GM10847 (cell line): ENCODE results near the gene DNAH6.

ENCODE experiments used
- POLR2A ChIP-seq: IDR thresholded peaks from 2 replicates; pipeline ENCODE4 v1.6.1; 2011; ENCODE audit not compliant: insufficient read length; ENCODE audit errors: extremely low read depth

DNAH6 gene

DNA sequence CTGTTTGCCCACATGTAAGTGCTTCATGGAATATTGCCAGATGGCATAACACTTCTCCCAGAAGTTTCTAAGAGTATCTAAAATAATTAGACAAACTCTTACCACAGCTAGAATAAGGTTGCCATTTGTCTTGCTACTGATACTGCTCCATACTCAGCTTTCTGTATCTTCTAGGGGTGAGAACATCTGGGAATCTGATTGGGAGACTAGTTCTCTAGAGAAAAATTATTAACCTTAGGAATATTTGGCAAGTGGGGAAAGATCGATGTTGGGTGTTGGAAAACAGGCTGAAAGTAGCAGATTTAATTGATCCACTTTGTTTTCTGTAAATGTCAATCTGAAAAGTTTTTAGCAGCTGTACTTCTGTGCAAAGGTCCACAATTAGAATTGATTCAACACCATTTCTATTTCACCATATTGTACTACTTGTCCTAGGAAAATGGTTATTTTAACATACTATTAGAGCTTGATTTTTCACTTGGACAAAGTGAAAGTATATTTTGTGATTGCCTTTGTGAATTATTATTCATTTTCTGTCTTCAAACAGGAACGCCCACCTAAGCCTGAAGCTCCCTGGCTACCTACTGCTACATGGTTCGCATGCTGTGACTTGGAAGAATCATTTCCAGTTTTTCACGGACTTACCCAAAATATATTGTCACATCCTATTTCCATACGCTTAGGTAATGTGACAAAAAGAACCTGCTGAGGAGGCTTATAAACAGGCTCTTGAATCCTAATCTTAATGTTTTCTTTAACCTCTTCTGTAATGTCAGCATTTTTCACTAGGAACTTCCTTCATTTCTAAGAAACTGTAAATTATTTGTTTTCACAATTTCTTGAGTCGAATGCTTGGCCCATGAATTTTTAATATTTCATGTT lies 216.8 kb downstream of the DNAH6 start:
- no peak for TF ChIP-seq POLR2A

DNA sequence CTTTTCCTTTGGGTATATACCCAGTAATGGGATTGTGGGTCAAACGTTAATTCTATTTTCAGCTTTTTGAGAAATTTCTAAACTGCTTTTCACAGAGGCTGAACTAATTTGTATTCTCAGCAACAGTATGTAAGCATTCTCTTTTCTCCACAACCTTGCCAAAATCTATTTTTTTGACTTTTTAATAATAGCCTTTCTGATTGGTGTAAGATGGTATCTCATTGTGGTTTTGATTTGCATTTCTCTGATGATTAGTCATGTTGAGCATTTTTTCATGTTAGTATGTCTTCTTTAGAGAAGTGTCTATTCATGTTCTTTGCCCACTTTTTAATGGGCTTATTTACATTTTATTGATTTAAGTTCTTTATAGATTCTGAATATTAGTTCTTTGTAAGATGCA lies 219.1 kb downstream of the DNAH6 start:
- TF ChIP-seq POLR2A, result no peak

DNA sequence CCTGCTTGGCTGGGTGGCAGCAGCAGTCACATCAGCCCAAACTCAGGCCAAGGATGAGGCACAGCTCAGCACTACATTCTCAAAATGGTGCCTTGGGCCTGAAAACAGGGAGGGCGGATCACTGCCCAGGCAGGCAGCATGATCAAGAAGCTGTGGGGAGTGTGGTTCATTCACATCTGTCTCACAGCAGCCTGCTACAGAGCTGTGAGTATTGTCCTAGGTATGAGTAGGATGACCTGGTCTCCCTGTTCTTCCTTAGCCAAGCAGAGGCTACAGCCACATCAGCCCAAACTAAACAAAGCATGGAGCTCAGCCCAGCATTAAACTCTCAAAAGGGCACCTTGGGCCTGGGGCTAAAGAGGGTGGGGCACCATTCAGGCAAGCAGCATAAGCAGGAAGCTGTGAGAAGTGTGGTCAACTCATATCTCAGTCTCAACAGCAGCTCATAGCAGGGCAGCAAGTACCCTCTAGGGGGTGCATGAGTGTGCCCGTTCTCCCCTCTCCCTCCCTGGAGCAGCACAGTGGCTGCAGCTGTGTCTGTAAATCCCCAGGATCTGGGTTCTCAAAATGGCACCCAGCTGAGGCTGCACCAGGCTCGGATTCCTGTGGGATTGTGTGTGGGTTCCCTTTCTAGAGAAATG lies 225.0 kb downstream of the DNAH6 start:
- no peak for TF ChIP-seq POLR2A

DNA sequence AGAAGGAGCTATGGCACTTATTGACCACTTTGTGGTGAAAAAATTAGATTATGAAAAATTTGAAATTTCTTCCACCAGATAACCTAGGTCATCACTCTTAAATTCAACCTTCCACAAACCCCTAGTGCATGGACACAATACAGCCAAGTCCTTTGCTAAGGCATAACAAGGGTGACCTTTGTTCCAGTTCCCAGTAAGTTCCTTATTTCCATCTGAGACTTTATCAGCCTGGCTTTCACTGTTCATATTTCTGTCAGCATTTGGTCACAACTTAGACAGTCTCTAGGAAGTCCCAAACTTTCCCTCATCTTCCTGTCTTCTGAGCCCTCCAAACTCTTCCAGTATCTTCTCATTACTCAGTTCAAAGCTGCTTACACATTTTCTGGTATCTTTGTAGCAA lies 232.0 kb downstream of the DNAH6 start:
- TF ChIP-seq POLR2A, result no peak

DNA sequence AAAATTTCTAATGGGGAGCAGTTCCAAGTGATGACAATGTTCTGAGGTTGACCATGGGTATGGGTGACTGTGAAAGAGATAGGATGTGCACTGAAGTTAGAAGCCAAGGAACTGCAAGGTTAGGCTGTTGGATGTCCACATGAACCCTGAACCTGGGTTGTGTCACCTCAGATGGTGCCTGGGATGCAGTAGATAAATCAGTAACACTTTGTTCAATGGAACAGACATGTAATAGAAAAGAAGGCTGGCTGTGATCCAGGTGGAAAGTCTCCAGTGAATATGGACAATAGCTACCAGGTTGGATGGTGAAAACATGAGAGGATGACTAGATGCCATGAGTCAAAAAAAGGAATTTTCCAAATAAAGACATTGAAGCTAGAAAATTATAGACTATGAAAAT lies 233.1 kb downstream of the DNAH6 start:
- TF ChIP-seq POLR2A, result no peak

DNA sequence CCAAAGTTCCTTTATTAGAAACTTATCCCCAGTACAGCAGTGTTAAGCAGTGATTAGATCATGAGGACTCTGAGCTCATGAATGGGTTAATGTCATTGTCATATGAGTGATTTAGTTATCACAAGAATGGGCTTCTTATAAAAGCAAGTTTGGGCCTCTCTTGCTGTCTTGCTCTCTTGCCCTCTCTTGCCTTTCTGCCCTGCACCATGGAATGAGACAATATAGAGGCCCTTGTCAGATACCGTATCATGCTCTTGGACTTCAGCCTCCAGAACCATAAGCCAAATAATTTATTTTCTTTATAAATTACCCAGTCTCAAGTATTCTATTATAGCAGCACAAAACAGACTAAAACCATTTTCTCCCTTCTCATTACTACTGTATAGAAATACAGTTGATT lies 238.8 kb downstream of the DNAH6 start:
- TF ChIP-seq POLR2A, result no peak

DNA sequence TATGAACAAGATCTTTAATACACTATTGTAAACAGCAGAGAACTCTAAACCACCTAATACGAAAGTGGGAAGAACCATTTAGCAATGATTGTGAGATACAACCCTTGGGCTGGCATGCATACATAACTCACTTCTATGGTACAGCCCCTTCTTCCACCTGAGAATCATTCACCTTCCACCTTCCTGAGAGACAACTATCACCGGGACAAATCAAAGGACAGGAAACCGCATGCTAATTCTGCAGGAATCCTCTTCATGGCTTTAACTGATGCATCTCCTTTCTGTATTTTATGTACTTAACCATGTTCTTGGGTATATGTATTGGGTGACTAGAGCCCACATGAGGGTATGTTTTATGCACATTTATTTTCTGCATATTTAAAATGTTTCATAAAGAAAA lies 241.3 kb downstream of the DNAH6 start:
- TF ChIP-seq POLR2A, result no peak

DNA sequence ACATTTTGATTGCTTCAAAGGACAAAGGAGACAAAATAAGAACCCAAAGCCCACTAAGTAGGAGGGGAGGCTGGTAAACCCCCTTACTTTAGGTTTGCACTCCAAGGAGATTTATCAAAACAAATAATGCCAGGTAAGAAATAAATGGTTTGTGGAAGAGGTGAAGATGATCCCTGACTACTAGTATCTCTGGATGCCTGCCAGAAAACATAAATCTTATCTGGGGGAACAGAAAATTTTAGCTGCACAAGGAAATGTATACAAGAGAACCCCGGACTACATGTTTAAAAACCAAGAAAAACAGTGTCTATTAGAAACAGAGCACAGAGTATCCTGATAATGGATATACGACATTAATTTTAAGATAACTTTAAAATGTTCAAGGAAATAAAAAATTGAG lies 250.5 kb downstream of the DNAH6 start:
- TF ChIP-seq POLR2A, result no peak

DNA sequence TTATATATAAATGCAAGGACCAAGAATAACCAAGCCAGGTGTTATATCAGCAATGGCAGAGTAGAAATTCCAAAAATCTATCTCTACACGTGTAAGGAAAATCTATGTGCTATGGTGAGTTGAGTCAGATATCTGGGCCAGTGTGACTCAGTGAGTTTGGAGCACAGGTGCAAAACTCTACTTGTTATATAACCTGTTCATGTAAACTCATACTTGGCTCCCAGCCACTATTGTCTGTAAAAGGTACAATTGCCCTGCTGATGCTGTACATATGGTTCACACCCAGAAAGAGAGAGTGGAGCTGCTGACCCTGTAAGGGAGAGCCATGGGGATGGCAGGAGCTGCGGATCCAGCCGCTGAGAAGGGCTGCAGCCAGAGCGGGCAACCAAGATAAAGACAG lies 252.5 kb downstream of the DNAH6 start:
- no peak for TF ChIP-seq POLR2A

DNA sequence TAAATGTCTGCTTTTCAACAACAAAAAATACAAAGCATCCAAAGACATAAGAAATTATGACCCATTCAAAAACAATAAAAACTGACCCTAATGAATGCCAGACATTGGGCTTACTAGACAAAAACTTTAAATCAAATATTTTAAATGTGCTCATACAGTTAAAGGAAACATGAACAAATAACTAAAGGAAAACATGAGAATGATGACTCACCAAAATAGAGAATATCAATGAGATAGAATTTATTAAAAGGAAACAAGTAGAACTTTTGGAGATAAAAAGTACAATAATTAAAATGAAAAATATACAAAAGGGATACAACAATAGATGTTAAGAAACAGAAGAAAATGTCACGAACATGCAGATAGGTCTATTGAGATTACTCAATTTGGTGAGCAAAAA lies 254.0 kb downstream of the DNAH6 start:
- no peak for TF ChIP-seq POLR2A

DNA sequence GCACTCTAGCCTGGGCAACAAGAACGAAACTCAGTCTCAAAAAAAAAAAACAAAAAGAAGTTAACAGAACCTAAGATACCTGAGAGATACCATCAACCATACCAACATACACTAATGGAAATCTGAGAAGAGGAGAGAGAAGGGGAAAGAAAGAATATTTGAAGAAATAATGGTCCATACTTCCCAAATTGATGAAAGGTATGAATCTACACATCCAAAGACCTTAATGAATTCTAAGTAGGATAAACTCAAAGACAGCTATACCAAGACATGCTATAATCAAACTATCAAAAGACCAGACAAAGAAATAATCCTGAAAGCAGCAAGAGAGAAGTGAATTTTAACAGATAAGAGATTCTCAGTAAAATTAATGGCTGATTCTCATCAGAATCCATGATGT lies 255.0 kb downstream of the DNAH6 start:
- no peak for TF ChIP-seq POLR2A

DNA sequence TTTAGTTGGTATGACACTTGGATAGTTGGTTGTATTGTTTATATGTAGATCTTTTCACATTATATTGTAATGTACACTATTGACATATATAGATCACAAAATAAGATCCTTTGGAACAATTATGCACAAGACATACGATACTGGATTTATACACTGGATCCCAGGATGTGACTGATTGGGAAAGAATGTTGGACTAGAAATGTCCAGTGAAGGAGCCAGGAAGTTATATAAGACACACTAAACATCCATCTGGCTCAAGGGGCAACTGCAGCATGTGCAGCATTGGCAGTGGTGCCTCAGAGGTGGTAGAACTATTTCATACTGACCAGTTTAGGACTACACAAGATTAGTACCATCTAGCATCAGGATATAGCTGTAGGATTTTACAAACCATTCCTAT lies 259.7 kb downstream of the DNAH6 start:
- no peak for TF ChIP-seq POLR2A

DNA sequence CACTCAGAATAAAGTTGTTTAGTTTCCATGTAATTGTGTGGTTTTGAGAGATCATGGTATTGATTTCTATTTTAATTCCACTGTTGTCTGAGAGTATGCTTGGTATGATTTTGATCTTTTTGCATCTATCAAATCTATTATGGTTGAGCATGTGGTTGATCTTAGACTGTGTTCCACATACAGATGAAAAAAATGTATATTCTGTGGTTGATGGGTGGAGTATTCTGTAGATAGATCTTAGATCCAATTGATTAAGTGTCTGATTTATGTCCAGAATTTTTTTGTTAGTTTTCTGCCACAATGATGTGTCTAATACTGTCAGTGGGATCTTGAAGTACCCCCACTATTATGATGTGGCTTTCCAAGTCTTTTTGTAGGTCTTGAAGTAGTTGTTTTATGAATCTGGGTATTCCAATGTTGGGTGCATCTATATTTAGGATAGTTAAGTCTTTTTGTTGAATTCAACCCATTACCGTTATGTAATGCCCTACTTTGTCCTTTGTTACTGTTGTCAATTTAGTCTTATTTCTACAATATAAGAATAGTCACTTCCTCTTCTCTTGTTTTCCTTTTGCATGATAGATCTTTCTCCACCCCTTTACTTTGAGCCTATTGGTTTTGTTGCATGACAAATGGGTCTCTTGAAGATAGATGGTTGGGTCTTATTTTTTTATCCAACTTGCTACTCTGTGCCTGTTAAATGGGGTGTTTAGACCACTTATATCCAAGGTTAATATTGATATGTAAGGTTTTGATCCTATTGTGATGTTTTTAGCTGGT lies 262.8 kb downstream of the DNAH6 start:
- no peak for TF ChIP-seq POLR2A

DNA sequence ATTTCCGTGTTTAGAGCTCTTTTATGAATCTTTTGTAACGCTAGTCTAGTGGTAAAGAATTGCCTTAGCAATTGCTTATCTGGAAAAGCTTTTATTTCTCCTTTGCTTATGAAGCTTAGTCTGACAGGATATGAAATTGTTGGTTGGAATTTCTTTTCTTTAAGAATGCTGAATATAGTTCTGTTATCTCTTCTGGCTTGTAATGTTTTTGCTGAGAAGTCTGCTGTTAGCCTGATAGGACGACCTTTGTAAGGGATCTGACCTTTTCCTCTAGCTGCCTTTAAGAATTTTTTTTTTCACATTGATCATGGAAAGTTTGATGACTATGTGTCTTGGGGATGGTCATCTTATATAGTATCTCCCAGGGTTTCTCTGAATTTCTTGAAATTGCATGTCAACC lies 263.5 kb downstream of the DNAH6 start:
- no peak for TF ChIP-seq POLR2A

DNA sequence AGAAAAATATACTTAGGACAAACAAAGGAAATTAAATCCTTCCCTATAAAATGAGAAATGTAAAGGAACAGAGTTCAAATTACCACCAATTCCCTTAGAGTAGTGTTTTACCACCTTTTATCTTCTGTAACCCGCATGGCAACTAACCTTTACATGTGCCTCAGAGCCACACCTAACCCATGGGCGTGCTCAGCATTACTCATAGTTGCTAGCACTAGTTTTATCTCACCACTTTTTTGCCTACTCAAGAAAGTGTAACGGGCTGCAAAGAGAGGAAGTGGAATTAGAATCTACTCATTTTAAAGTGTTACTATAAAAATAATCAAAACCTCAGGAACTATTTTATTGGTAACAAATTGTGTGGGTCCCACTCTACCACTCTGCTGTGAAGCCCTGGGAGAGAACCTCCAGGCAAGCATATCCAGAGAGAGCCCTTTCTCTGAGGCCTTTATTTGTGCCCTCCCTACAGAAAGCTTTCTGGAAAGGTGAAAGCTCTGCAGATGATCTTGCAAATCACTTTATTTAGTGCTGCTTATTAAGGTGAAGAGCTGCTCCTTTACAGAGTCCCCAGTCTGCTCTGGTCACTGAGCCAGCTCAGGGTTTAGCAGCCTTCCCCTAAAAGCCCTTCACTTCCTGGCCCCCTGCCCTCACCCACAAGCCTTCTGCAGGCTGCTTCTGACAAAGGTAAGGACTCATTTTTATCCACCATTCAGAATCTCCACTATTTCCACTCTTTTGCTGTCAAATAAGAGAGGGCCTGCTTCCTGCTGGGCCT lies 265.8 kb downstream of the DNAH6 start:
- TF ChIP-seq POLR2A, result no peak

DNA sequence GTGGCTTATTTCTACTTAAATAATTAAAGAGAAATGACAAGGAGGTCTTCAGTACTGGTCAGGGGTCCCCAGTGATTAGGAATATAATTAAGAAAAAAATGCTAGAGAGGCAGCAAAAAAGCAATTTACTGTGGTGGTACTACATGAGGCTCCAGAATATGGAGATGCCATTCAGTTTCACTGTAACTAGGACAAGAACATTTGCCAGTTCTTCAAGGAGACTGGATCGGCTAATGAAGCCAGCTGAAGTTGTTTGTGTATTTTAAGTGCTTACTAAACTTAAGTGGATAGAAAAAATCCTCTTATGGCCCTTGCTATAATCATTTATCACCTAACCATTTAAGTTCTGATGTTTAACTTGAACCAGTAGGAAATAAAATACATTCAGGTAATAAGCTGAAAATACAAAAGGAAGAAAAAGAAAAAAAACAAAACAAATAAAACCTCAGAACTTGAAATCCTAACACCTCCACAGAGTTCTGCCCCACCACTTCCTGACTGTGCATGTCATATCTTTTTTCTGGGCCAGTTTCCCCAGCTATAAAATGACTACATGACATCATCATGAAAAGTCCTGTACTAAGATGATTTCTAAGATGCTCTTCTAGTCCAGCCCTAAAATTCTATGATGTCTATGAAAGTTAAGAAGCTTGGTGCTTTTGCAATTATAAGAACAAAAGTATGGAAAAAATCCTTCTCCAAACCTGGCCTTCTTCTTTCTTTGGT lies 266.6 kb downstream of the DNAH6 start:
- no peak for TF ChIP-seq POLR2A
